T-helper 2 cell treated with Interferon-gamma antibody and Interleukin-4, amounts not matched to agents 5 μg/mL and 100 μg/mL, for 36 hours (primary cell): ENCODE results near the gene ZNF446.
A peak's percentile ranks its signal among the peaks of the same experiment; 100 is the strongest.
"Not testable (repeated sequence)": the region's sequence is repeated elsewhere in the genome, so short reads cannot be mapped to it uniquely, and the experiment has no call there.

Experiments used
- DNase-seq: peaks from one replicate; pipeline ENCODE4 v3.0.0; 2021; ENCODE audit warnings: low spot score
- H3K27ac Mint-ChIP-seq: one replicate; pipeline ENCODE4 v1.8.0; 2021; ENCODE audit warnings: mild to moderate bottlenecking, mixed read lengths
- H3K27me3 Mint-ChIP-seq: one replicate; pipeline ENCODE4 v1.8.0; 2021; ENCODE audit warnings: low read depth, mixed read lengths
- H3K36me3 Mint-ChIP-seq: one replicate; pipeline ENCODE4 v1.8.0; 2021; ENCODE audit warnings: low read depth, mixed read lengths
- H3K4me1 Mint-ChIP-seq: one replicate; pipeline ENCODE4 v1.8.0; 2021; ENCODE audit warnings: low read depth, mixed read lengths
- H3K4me3 Mint-ChIP-seq: one replicate; pipeline ENCODE4 v1.8.0; 2022; ENCODE audit warnings: mild to moderate bottlenecking, moderate library complexity, mixed read lengths
- H3K9me3 Mint-ChIP-seq: one replicate; pipeline ENCODE4 v1.8.0; 2021; ENCODE audit warnings: mixed read lengths

ZNF446 gene

GRCh38 chr19:58477130-58477529 lies 978 bp downstream of the ZNF446 start:
- H3K4me3 Mint-ChIP-seq: peak overlapping the region; percentile 88
- H3K36me3 Mint-ChIP-seq: peaks cover 10% of the 10 kb centered on the region
- no peaks in the 10 kb centered on the region for H3K9me3 Mint-ChIP-seq
- H3K27me3 Mint-ChIP-seq: no peaks in the 10 kb centered on the region
- H3K4me1 Mint-ChIP-seq: peaks cover 12% of the 10 kb centered on the region
- peak overlapping the region; percentile 99 for H3K27ac Mint-ChIP-seq
- no peak for DNase-seq

GRCh38 chr19:58477871-58478270 lies 1.7 kb downstream of the ZNF446 start:
- no peaks in the 10 kb centered on the region for H3K9me3 Mint-ChIP-seq
- peak overlapping the region; percentile 60 for H3K27ac Mint-ChIP-seq
- no peak for DNase-seq
- no peaks in the 10 kb centered on the region for H3K27me3 Mint-ChIP-seq
- no peak overlapping the region for H3K4me3 Mint-ChIP-seq
- H3K4me1 Mint-ChIP-seq: peaks cover 16% of the 10 kb centered on the region
- peaks cover 12% of the 10 kb centered on the region for H3K36me3 Mint-ChIP-seq

- peaks cover 8% of the 10 kb centered on the region for H3K36me3 Mint-ChIP-seq
- no peak for DNase-seq
- no peak overlapping the region for H3K27ac Mint-ChIP-seq
- peaks cover 13% of the 10 kb centered on the region for H3K4me1 Mint-ChIP-seq
- H3K4me3 Mint-ChIP-seq: no peak overlapping the region
- no peaks in the 10 kb centered on the region for H3K9me3 Mint-ChIP-seq
- no peaks in the 10 kb centered on the region for H3K27me3 Mint-ChIP-seq
Measured at GRCh38 chr19:58479303-58479702, 3.2 kb downstream of the ZNF446 start.

- H3K27ac Mint-ChIP-seq: no peak overlapping the region
- peaks cover 9% of the 10 kb centered on the region for H3K4me1 Mint-ChIP-seq
- H3K27me3 Mint-ChIP-seq: no peaks in the 10 kb centered on the region
- H3K36me3 Mint-ChIP-seq: peaks cover 8% of the 10 kb centered on the region
- no peak for DNase-seq
- no peak overlapping the region for H3K4me3 Mint-ChIP-seq
- no peaks in the 10 kb centered on the region for H3K9me3 Mint-ChIP-seq
Measured at GRCh38 chr19:58479736-58480480, 3.8 kb downstream of the ZNF446 start.

- peaks cover 8% of the 10 kb centered on the region for H3K36me3 Mint-ChIP-seq
- H3K27ac Mint-ChIP-seq: no peak overlapping the region
- no peak overlapping the region for H3K4me3 Mint-ChIP-seq
- no peak for DNase-seq
- no peaks in the 10 kb centered on the region for H3K27me3 Mint-ChIP-seq
- no peaks in the 10 kb centered on the region for H3K9me3 Mint-ChIP-seq
- peaks cover 9% of the 10 kb centered on the region for H3K4me1 Mint-ChIP-seq
Measured at GRCh38 chr19:58480481-58480830, 4.3 kb downstream of the ZNF446 start.

GRCh38 chr19:58480831-58481230 lies 4.7 kb downstream of the ZNF446 start:
- Mint-ChIP-seq H3K4me1 (peaks cover 9% of the 10 kb centered on the region), H3K4me3 (no peak overlapping the region), H3K27me3 (no peaks in the 10 kb centered on the region), H3K36me3 (peaks cover 8% of the 10 kb centered on the region), H3K27ac (no peak overlapping the region), H3K9me3 (no peaks in the 10 kb centered on the region)
- no peak for DNase-seq

GRCh38 chr19:58482372-58482771 lies 6.2 kb downstream of the ZNF446 start:
- Mint-ChIP-seq H3K36me3 (peaks cover 8% of the 10 kb centered on the region), H3K27me3 (no peaks in the 10 kb centered on the region), H3K9me3 (no peaks in the 10 kb centered on the region), H3K27ac (peak overlapping the region; percentile 41), H3K4me3 (no peak overlapping the region), H3K4me1 (peaks cover 6% of the 10 kb centered on the region)
- DNase-seq: no peak

- H3K27ac Mint-ChIP-seq: no peak overlapping the region
- no peak overlapping the region for H3K4me3 Mint-ChIP-seq
Measured at GRCh38 chr19:58483776-58484175, 7.6 kb downstream of the ZNF446 start.

GRCh38 chr19:58484349-58484748 lies 8.2 kb downstream of the ZNF446 start:
- not testable (repeated sequence) for H3K27ac Mint-ChIP-seq, H3K36me3 Mint-ChIP-seq, H3K4me3 Mint-ChIP-seq, DNase-seq, H3K9me3 Mint-ChIP-seq, H3K27me3 Mint-ChIP-seq
- peaks cover 13% of the 10 kb centered on the region for H3K4me1 Mint-ChIP-seq

More at GRCh38 chr19:58483776-58484175, 7.6 kb downstream of the ZNF446 start:
- Mint-ChIP-seq H3K9me3 (no peaks in the 10 kb centered on the region), H3K4me1 (peaks cover 7% of the 10 kb centered on the region), H3K27me3 (no peaks in the 10 kb centered on the region), H3K36me3 (peaks cover 8% of the 10 kb centered on the region)
- no peak for DNase-seq

GRCh38 chr19:58491393-58491792 lies 15.2 kb downstream of the ZNF446 start:
- H3K9me3 Mint-ChIP-seq: no peaks in the 10 kb centered on the region
- H3K27ac Mint-ChIP-seq: peak overlapping the region; percentile 55
- peaks cover 11% of the 10 kb centered on the region for H3K4me1 Mint-ChIP-seq
- no peak for DNase-seq
- no peaks in the 10 kb centered on the region for H3K36me3 Mint-ChIP-seq
- no peak overlapping the region for H3K4me3 Mint-ChIP-seq
- H3K27me3 Mint-ChIP-seq: no peaks in the 10 kb centered on the region

GRCh38 chr19:58492265-58492664 lies 16.1 kb downstream of the ZNF446 start:
- Mint-ChIP-seq H3K9me3 (no peaks in the 10 kb centered on the region), H3K27ac (no peak overlapping the region), H3K36me3 (no peaks in the 10 kb centered on the region)

GRCh38 chr19:58497634-58498170 lies 21.6 kb downstream of the ZNF446 start:
- H3K27me3 Mint-ChIP-seq: no peaks in the 10 kb centered on the region
- peaks cover 22% of the 10 kb centered on the region for H3K4me1 Mint-ChIP-seq
- no peak overlapping the region for H3K27ac Mint-ChIP-seq
- H3K9me3 Mint-ChIP-seq: no peaks in the 10 kb centered on the region
- DNase-seq: no peak
- H3K36me3 Mint-ChIP-seq: no peaks in the 10 kb centered on the region
- H3K4me3 Mint-ChIP-seq: peak overlapping the region; percentile 98

More at GRCh38 chr19:58492265-58492664, 16.1 kb downstream of the ZNF446 start:
- Mint-ChIP-seq H3K27me3 (no peaks in the 10 kb centered on the region), H3K4me1 (peaks cover 14% of the 10 kb centered on the region), H3K4me3 (no peak overlapping the region)
- DNase-seq: no peak

- no peak for DNase-seq
- Mint-ChIP-seq H3K27me3 (no peaks in the 10 kb centered on the region), H3K4me3 (peak overlapping the region; percentile 98), H3K27ac (peak overlapping the region; percentile 92), H3K4me1 (peaks cover 22% of the 10 kb centered on the region), H3K36me3 (no peaks in the 10 kb centered on the region), H3K9me3 (no peaks in the 10 kb centered on the region)
Measured at GRCh38 chr19:58498316-58499020, 22.3 kb downstream of the ZNF446 start.
